Measurements from ENCODE around the gene HDHD3.
A peak's percentile ranks its signal among the peaks of the same experiment; 100 is the strongest.

DNA sequence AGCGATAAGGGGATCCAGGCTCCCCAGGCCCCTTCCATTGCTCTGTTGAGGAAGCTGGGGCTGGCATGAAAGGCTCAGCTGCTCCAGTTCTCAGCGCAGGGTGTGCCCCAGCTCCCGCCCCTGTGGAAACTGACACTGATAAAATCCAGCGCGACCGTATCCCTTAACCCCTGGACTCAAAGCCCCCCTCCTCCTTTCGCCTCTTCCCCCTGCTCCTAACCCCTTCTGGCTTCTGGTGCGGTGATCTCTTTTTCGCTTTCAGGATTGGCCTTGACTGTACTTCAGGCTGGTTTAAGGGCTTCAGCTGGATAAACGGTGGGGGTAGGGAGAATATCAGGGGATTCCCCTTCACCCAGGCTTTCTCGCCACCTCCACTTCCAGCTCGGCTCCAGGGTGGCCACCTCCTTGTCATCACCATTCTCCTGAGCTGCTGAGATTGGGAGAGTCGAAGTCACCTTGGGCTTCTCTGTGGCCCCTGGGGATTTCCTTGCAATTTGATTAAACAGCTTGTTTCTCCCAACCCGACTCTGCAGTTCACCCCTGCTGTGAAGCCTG lies 26.6 kb downstream of the HDHD3 start:
- no peak for TF ChIP-seq CTCF (conservative IDR thresholded peaks at IDR 0.05 in 1 of 2, IDR thresholded peaks at IDR 0.05 in 1 of 2; ENCODE audit: extremely low read depth in 1 of 2, insufficient read depth in 1 of 2, low read depth in 1 of 2, low read length in 2 of 2)
- TF ChIP-seq EZH2 (IDR thresholded peaks at IDR 0.05; ENCODE audit: borderline replicate concordance, low read length), result peak; percentile 62

Measured in mammary epithelial cell (primary cell).